HG02798 (cell line): ENCODE data around the gene ZNF519.
A peak's percentile ranks its signal among the peaks of the same experiment; 100 is the strongest.
"Not testable (repeated sequence)": the region's sequence is repeated elsewhere in the genome, so short reads cannot be mapped to it uniquely, and the experiment has no call there.

Experiments
- ATAC-seq: cut with Tn5 transposase; IDR thresholded peaks from one replicate; pipeline ENCODE4 v1.9.1; 2021; ENCODE audit warnings: mild to moderate bottlenecking; ENCODE audit not compliant: unreplicated experiment, poor library complexity

Gene ZNF519

GRCh38 chr18:14147935-14148865, 16.0 kb upstream of the ZNF519 start:
- ATAC-seq: not testable (repeated sequence)

- not testable (repeated sequence) for ATAC-seq
Observed at GRCh38 chr18:14146771-14147170, 14.5 kb upstream of the ZNF519 start.

- not testable (repeated sequence) for ATAC-seq
Observed at GRCh38 chr18:14145581-14146338, 13.5 kb upstream of the ZNF519 start.

- not testable (repeated sequence) for ATAC-seq
Observed at GRCh38 chr18:14145021-14145420, 12.8 kb upstream of the ZNF519 start.

GRCh38 chr18:14144628-14144895, 12.3 kb upstream of the ZNF519 start:
- ATAC-seq: no peak

GRCh38 chr18:14143871-14144627, 11.8 kb upstream of the ZNF519 start:
- not testable (repeated sequence) for ATAC-seq

- not testable (repeated sequence) for ATAC-seq
Observed at GRCh38 chr18:14143396-14143795, 11.2 kb upstream of the ZNF519 start.

- not testable (repeated sequence) for ATAC-seq
Observed at GRCh38 chr18:14142177-14142576, 9.9 kb upstream of the ZNF519 start.

- peak; percentile 53 for ATAC-seq
Observed at GRCh38 chr18:14139583-14139982, 7.3 kb upstream of the ZNF519 start.

GRCh38 chr18:14137971-14138370, 5.7 kb upstream of the ZNF519 start:
- not testable (repeated sequence) for ATAC-seq

GRCh38 chr18:14131696-14132270, 452 bp downstream of the ZNF519 start:
- peak; percentile 13 for ATAC-seq

- not testable (repeated sequence) for ATAC-seq
Observed at GRCh38 chr18:14130804-14131203, 1.4 kb downstream of the ZNF519 start.

GRCh38 chr18:14124689-14125088, 7.5 kb downstream of the ZNF519 start:
- no peak for ATAC-seq

- no peak for ATAC-seq
Observed at GRCh38 chr18:14122097-14122496, 10.1 kb downstream of the ZNF519 start.

GRCh38 chr18:14120926-14121325, 11.3 kb downstream of the ZNF519 start:
- no peak for ATAC-seq

- no peak for ATAC-seq
Observed at GRCh38 chr18:14117606-14118005, 14.6 kb downstream of the ZNF519 start.

- no peak for ATAC-seq
Observed at GRCh38 chr18:14106906-14107305, 25.3 kb downstream of the ZNF519 start.

- ATAC-seq: no peak
Observed at GRCh38 chr18:14104906-14105748, 27.1 kb downstream of the ZNF519 start.

- ATAC-seq: no peak
Observed at GRCh38 chr18:14104201-14104600, 28.0 kb downstream of the ZNF519 start.
